Uterus (tissue), 4 donors: Measurements from ENCODE around the gene KCNIP3. TPM values are rescaled to one million over a fixed set of nuclear protein-coding genes. Genes with fewer than 3 reads are reported as not detected.

Source experiments
- DNase-seq, 2 donors: peaks; one replicate each; pipeline ENCODE4 v3.0.0-alpha.2; 2019 to 2020
- H3K27ac ChIP-seq, 2 donors: fragments of 200-600 bp; sonication (generic); 1 replicate in 1 of 2; 2 replicates in 1 of 2; pipeline ENCODE4 v1.5.1; 2016 to 2018
- H3K27me3 ChIP-seq, 2 donors: fragments of 200-600 bp; sonication (generic); one replicate each; pipeline ENCODE4 v1.5.1; 2018 to 2019; ENCODE audit warnings: control low read depth in 1 of 2
- H3K36me3 ChIP-seq, 2 donors: fragments of 200-600 bp; sonication (generic); one replicate each; pipeline ENCODE4 v1.5.1; 2019; ENCODE audit warnings: control low read depth in 1 of 2
- H3K4me1 ChIP-seq, 2 donors: fragments of 200-600 bp; sonication (generic); one replicate each; pipeline ENCODE4 v1.5.1; 2018 to 2019; ENCODE audit warnings: control low read depth in 1 of 2
- H3K4me3 ChIP-seq, 2 donors: fragments of 200-600 bp; sonication (generic); 1 replicate in 1 of 2; 2 replicates in 1 of 2; pipeline ENCODE4 v1.5.1; 2018 to 2019; ENCODE audit warnings: mild to moderate bottlenecking in 1 of 2
- H3K9me3 ChIP-seq, 2 donors: fragments of 200-600 bp; sonication (generic); one replicate each; pipeline ENCODE4 v1.5.1; 2019; ENCODE audit warnings: control low read depth in 1 of 2
- CTCF ChIP-seq, 4 experiments: fragments of 200-600 bp in 2 of 4; fragments of 450-650 bp in 2 of 4; sonication (generic) in 2 of 4; IDR thresholded peaks; one replicate each; pipeline ENCODE4 v1.5.1; 2016 to 2019; ENCODE audit warnings: antibody characterized with exemption in 4 of 4, mild to moderate bottlenecking in 2 of 4, moderate library complexity in 1 of 4
- POLR2A ChIP-seq, 2 donors: fragments of 450-650 bp; IDR thresholded peaks; one replicate each; pipeline ENCODE4 v1.6.1; 2016; ENCODE audit warnings: antibody characterized with exemption in 2 of 2, mild to moderate bottlenecking in 1 of 2, moderate library complexity in 1 of 2
- intact Hi-C: fragments of 100-400 bp; cut with DNase I; formaldehyde crosslinking; loops from one replicate; pipeline ENCODE4 v1.15.1; 2023; ENCODE audit warnings: low total_unique reads
- total RNA-seq, 4 donors: library from RNA; depleted of rRNA in 3 of 4; stranded (reverse); fragments of >200 nt in 3 of 4; gene quantifications; one replicate each; pipeline versions ENCODE4 v1.1.0 to v1.2.4, GENCODE V29; 2014 to 2023
- donor health status: DM: yes; HTN: yes; CAD: no.

The KCNIP3 gene
- total RNA-seq, 4 donors from 2014 or later, result 1.5 to 18.3 (median 10.8) TPM

- intact Hi-C loops, result no loop called here
- TF ChIP-seq CTCF (IDR thresholded peaks at IDR 0.05) (no peak), POLR2A (IDR thresholded peaks at IDR 0.05) (no peak)
- Histone ChIP-seq H3K36me3 (no peaks in the 10 kb centered on the region), H3K27ac (no peak overlapping the region), H3K4me3 (no peak overlapping the region), H3K27me3 (no peaks in the 10 kb centered on the region), H3K9me3 (no peaks in the 10 kb centered on the region), H3K4me1 (no peaks in the 10 kb centered on the region)
- no peak for DNase-seq
Measured at GRCh38 chr2:95379371-95379831, 82.3 kb downstream of the KCNIP3 start.

- no peak overlapping the region for H3K27ac ChIP-seq
- H3K36me3 ChIP-seq, result no peaks in the 10 kb centered on the region
- no peak for DNase-seq
Measured at GRCh38 chr2:95380280-95380679, 83.1 kb downstream of the KCNIP3 start.

GRCh38 chr2:95380731-95381130 lies 83.6 kb downstream of the KCNIP3 start:
- Histone ChIP-seq H3K4me3 (no peak overlapping the region), H3K9me3 (no peaks in the 10 kb centered on the region), H3K36me3 (no peaks in the 10 kb centered on the region), H3K27me3 (no peaks in the 10 kb centered on the region), H3K4me1 (no peaks in the 10 kb centered on the region), H3K27ac (no peak overlapping the region)
- no peak for TF ChIP-seq CTCF (IDR thresholded peaks at IDR 0.05)
- TF ChIP-seq POLR2A (IDR thresholded peaks at IDR 0.05), result no peak
- intact Hi-C loops, result no loop called here
- no peak for DNase-seq

More at GRCh38 chr2:95380280-95380679, 83.1 kb downstream of the KCNIP3 start:
- no peak overlapping the region for H3K4me3 ChIP-seq
- no peaks in the 10 kb centered on the region for H3K9me3 ChIP-seq
- no peaks in the 10 kb centered on the region for H3K4me1 ChIP-seq
- intact Hi-C loops, result no loop called here
- H3K27me3 ChIP-seq, result no peaks in the 10 kb centered on the region
- TF ChIP-seq CTCF (IDR thresholded peaks at IDR 0.05) (no peak), POLR2A (IDR thresholded peaks at IDR 0.05) (no peak)

GRCh38 chr2:95381212-95382191 lies 84.4 kb downstream of the KCNIP3 start:
- H3K27ac ChIP-seq, result no peak overlapping the region
- H3K27me3 ChIP-seq, result no peaks in the 10 kb centered on the region
- TF ChIP-seq CTCF (IDR thresholded peaks at IDR 0.05), result no peak
- TF ChIP-seq POLR2A (IDR thresholded peaks at IDR 0.05), result no peak
- H3K4me1 ChIP-seq, result no peaks in the 10 kb centered on the region
- DNase-seq, result peak in 1 of 2 donors; percentile 10
- intact Hi-C loops, result no loop called here
- no peak overlapping the region for H3K4me3 ChIP-seq
- H3K9me3 ChIP-seq, result no peaks in the 10 kb centered on the region
- no peaks in the 10 kb centered on the region for H3K36me3 ChIP-seq

GRCh38 chr2:95382192-95382591 lies 85.0 kb downstream of the KCNIP3 start:
- H3K9me3 ChIP-seq, result no peaks in the 10 kb centered on the region
- no peaks in the 10 kb centered on the region for H3K36me3 ChIP-seq
- H3K4me1 ChIP-seq, result no peaks in the 10 kb centered on the region
- DNase-seq, result no peak
- H3K27me3 ChIP-seq, result no peaks in the 10 kb centered on the region
- no peak for TF ChIP-seq CTCF (IDR thresholded peaks at IDR 0.05)
- H3K4me3 ChIP-seq, result no peak overlapping the region
- H3K27ac ChIP-seq, result no peak overlapping the region
- intact Hi-C loops, result no loop called here
